IMR-90 (cell line): ENCODE data around the gene TRIM63. TPM values are rescaled to one million over a fixed set of nuclear protein-coding genes. Genes with fewer than 3 reads are reported as not detected.

Experiments used
- ATAC-seq: fragments of 200-7000 bp; cut with Tn5 transposase; 2 replicates; pipeline ENCODE4 v1.9.1; 2020; ENCODE audit warnings: low read depth, mild to moderate bottlenecking, moderate library complexity
- BruUV-seq: library from RNA; stranded (reverse); fragments of 400-500 nt; replicated peaks from 2 replicates; lab custom pipeline; 2021; lab: Mats Ljungman, UMichigan
- CTCF ChIA-PET: fragments of 300-600 bp; formaldehyde crosslinking; extraction: SDS; loops from one replicate; lab custom pipeline; 2021; ENCODE audit warnings: antibody characterized with exemption; lab: Yijun Ruan, JAX
- POLR2A ChIA-PET: fragments of 300-600 bp; sonication (Branson Sonifier 250); formaldehyde crosslinking; loops from one replicate; lab custom pipeline; 2022; ENCODE audit warnings: antibody characterized with exemption; ENCODE audit not compliant: unreplicated experiment; lab: Charles Lee
- DNase-seq: peaks from one replicate; pipeline ENCODE4 v3.0.0; 2013
- H2AFZ ChIP-seq: replicated peaks from 2 replicates; pipeline ENCODE3; 2013; ENCODE audit warnings: low read length, mild to moderate bottlenecking; ENCODE audit not compliant: poor library complexity
- H2AK5ac ChIP-seq: 2 replicates; pipeline ENCODE4 v1.6.1; 2013; ENCODE audit warnings: low read depth, low read length, inconsistent platforms
- H2AK9ac ChIP-seq: replicated peaks from 2 replicates; pipeline ENCODE3; 2013; ENCODE audit warnings: mild to moderate bottlenecking, low read depth, low read length, moderate library complexity; ENCODE audit not compliant: poor library complexity
- H2BK120ac ChIP-seq: 2 replicates; pipeline ENCODE4 v1.6.1; 2013; ENCODE audit warnings: low read depth, low read length, inconsistent platforms
- H2BK15ac ChIP-seq: 3 replicates; pipeline ENCODE4 v1.6.1; 2013; ENCODE audit warnings: low read depth, low read length, inconsistent platforms
- H2BK20ac ChIP-seq: 2 replicates; pipeline ENCODE4 v1.6.1; 2013; ENCODE audit warnings: low read depth, mild to moderate bottlenecking, inconsistent platforms, low read length, moderate library complexity
- H2BK5ac ChIP-seq: 2 replicates; pipeline ENCODE4 v1.6.1; 2013; ENCODE audit warnings: mild to moderate bottlenecking, low read depth, low read length, inconsistent platforms; ENCODE audit not compliant: poor library complexity, severe bottlenecking
- H3K14ac ChIP-seq: replicated peaks from 2 replicates; pipeline ENCODE4 v1.6.1; 2013; ENCODE audit warnings: low read depth, low read length, inconsistent platforms
- H3K18ac ChIP-seq: 2 replicates; pipeline ENCODE4 v1.6.1; 2013; ENCODE audit warnings: low read depth, low read length, control low read depth
- H3K23ac ChIP-seq: 2 replicates; pipeline ENCODE4 v1.6.1; 2013; ENCODE audit warnings: low read depth, low read length, inconsistent platforms
- H3K27ac ChIP-seq: 2 replicates; pipeline ENCODE4 v1.5.1; 2013; ENCODE audit warnings: mild to moderate bottlenecking, control low read depth, low read length; ENCODE audit not compliant: insufficient read depth
- H3K27me3 ChIP-seq: 2 replicates; pipeline ENCODE4 v1.6.1; 2013; ENCODE audit warnings: low read length; ENCODE audit not compliant: control insufficient read depth, insufficient read depth
- H3K36me3 ChIP-seq: 2 replicates; pipeline ENCODE4 v1.6.1; 2013; ENCODE audit warnings: low read length, mixed read lengths; ENCODE audit not compliant: control insufficient read depth, insufficient read depth
- H3K4ac ChIP-seq: 2 replicates; pipeline ENCODE4 v1.6.1; 2013; ENCODE audit warnings: low read depth, low read length, inconsistent platforms
- H3K4me1 ChIP-seq: 2 replicates; pipeline ENCODE4 v1.6.1; 2013; ENCODE audit warnings: low read length, mixed read lengths; ENCODE audit not compliant: control insufficient read depth, insufficient read depth
- H3K4me2 ChIP-seq: 2 replicates; pipeline ENCODE4 v1.6.1; 2013; ENCODE audit warnings: low read depth, mild to moderate bottlenecking, control low read depth, low read length, moderate library complexity
- H3K4me3 ChIP-seq: 2 replicates; pipeline ENCODE4 v1.5.1; 2013; ENCODE audit warnings: low read depth, mild to moderate bottlenecking, control low read depth, low read length, moderate library complexity; ENCODE audit not compliant: insufficient read depth
- H3K56ac ChIP-seq: 2 replicates; pipeline ENCODE4 v1.6.1; 2013; ENCODE audit warnings: low read length, inconsistent platforms; ENCODE audit not compliant: insufficient read depth; ENCODE audit errors: extremely low read depth
- H3K79me1 ChIP-seq, 2 experiments: 2 replicates each; pipeline ENCODE4 v1.6.1; 2013; ENCODE audit warnings: low read length in 2 of 2, inconsistent platforms in 1 of 2, low read depth in 1 of 2
- H3K9ac ChIP-seq: 2 replicates; pipeline ENCODE4 v1.6.1; 2013; ENCODE audit warnings: low read depth, low read length, control low read depth
- H3K9me1 ChIP-seq: 2 replicates; pipeline ENCODE4 v1.6.1; 2013; ENCODE audit warnings: low read length, inconsistent platforms; ENCODE audit not compliant: insufficient read depth
- H3K9me3 ChIP-seq: 2 replicates; pipeline ENCODE4 v1.6.1; 2013; ENCODE audit warnings: low read length; ENCODE audit not compliant: control insufficient read depth, insufficient read depth
- H4K20me1 ChIP-seq: 2 replicates; pipeline ENCODE4 v1.6.1; 2013; ENCODE audit warnings: low read length, inconsistent platforms; ENCODE audit not compliant: insufficient read depth
- H4K5ac ChIP-seq: 2 replicates; pipeline ENCODE4 v1.6.1; 2013; ENCODE audit warnings: mild to moderate bottlenecking, low read depth, low read length, control low read depth
- H4K8ac ChIP-seq, 2 experiments: 2 replicates each; pipeline ENCODE4 v1.6.1; 2013; ENCODE audit warnings: low read depth in 2 of 2, low read length in 2 of 2, control low read depth in 1 of 2, inconsistent platforms in 1 of 2
- H4K91ac ChIP-seq: 2 replicates; pipeline ENCODE4 v1.6.1; 2013; ENCODE audit warnings: low read depth, low read length, inconsistent platforms; ENCODE audit not compliant: insufficient read depth
- BHLHE40 ChIP-seq: fragments of 150-350 bp; IDR thresholded peaks from 2 replicates; pipeline ENCODE4 v1.6.1; 2016; ENCODE audit warnings: mild to moderate bottlenecking, low read depth, low read length
- CEBPB ChIP-seq: IDR thresholded peaks from 2 replicates; pipeline ENCODE4 v1.6.1; 2012; ENCODE audit warnings: low read depth, low read length, improper control_type of control experiment
- CHD1 ChIP-seq: IDR thresholded peaks from 2 replicates; pipeline ENCODE4 v1.6.1; 2012; ENCODE audit warnings: low read depth, low read length, improper control_type of control experiment
- ELK1 ChIP-seq: fragments of 150-350 bp; IDR thresholded peaks from 2 replicates; pipeline ENCODE4 v1.6.1; 2016; ENCODE audit warnings: low read depth, mild to moderate bottlenecking, low read length, moderate library complexity, borderline replicate concordance
- FOS ChIP-seq: fragments of 150-350 bp; IDR thresholded peaks from 2 replicates; pipeline ENCODE4 v1.6.1; 2016; ENCODE audit warnings: low read depth, low read length
- MXI1 ChIP-seq: IDR thresholded peaks from 2 replicates; pipeline ENCODE4 v1.6.1; 2012; ENCODE audit warnings: low read depth, mild to moderate bottlenecking, low read length, moderate library complexity, borderline replicate concordance
- NFE2L2 ChIP-seq: fragments of 150-350 bp; IDR thresholded peaks from 2 replicates; pipeline ENCODE4 v1.6.1; 2016; ENCODE audit warnings: low read depth, mild to moderate bottlenecking, low read length
- POLR2A ChIP-seq: IDR thresholded peaks from 2 replicates; pipeline ENCODE4 v1.6.1; 2012; ENCODE audit warnings: mild to moderate bottlenecking, low read depth, low read length
- RCOR1 ChIP-seq: IDR thresholded peaks from 2 replicates; pipeline ENCODE4 v1.6.1; 2012; ENCODE audit warnings: mild to moderate bottlenecking, low read length, improper control_type of control experiment; ENCODE audit not compliant: insufficient replicate concordance
- WGBS, 2 experiments: methylation state at CpG; one replicate each; pipeline versions ENCODE4 v1.1.5 to v1.1.7; 2013; ENCODE audit warnings: missing lambda C conversion rate in 2 of 2; ENCODE audit not compliant: insufficient read length in 1 of 2; ENCODE audit errors: extremely low coverage in 2 of 2; 5-methylcytosine and 5-hydroxymethylcytosine counted together
- dilution Hi-C: fragments of 300-500 bp; cut with HindIII; formaldehyde crosslinking; loops from one replicate; pipeline ENCODE4 v1.14.3; 2018; ENCODE audit warnings: low sequenced_read_pairs; ENCODE audit not compliant: unreplicated experiment
- in situ Hi-C: fragments of 300-500 bp; cut with MboI; formaldehyde crosslinking; loops from 3 replicates; pipeline ENCODE4 v1.14.3; 2019; ENCODE audit warnings: low sequenced_read_pairs, inconsistent platforms, mixed read lengths
- intact Hi-C: fragments of 100-400 bp; cut with micrococcal nuclease; formaldehyde crosslinking; loops from 2 replicates; pipeline ENCODE4 v1.10.0; 2022
- polyA plus RNA-seq, 3 experiments: library from polyadenylated mRNA; depleted of rRNA; stranded (reverse); fragments of >200 nt; gene quantifications; 2 replicates each; pipeline ENCODE4 v1.2.3, GENCODE V29; 2012; ENCODE audit warnings: low replicate concordance in 1 of 3
- total RNA-seq: library from RNA; depleted of rRNA; stranded (reverse); fragments of >200 nt; gene quantifications from 2 replicates; pipeline ENCODE4 v1.2.3, GENCODE V29; 2012

Gene TRIM63
- total and polyA plus RNA-seq, 2 of the 4 experiments (the other 2 are of a cell fraction), result not detected

- CTCF ChIA-PET, result interaction anchor here (0.9 to 1.2 kb wide), 2 partner anchors 32 to 134 kb away, joined by 3 to 4 read pairs; partner anchors contain the start of gene PAFAH2
Observed at GRCh38 chr1:26029054-26029863, 38.2 kb downstream of the TRIM63 start.

More at GRCh38 chr1:26029054-26029863, 38.2 kb downstream of the TRIM63 start:
- Histone ChIP-seq H2AK9ac (peak overlapping the region; percentile 71), H2BK5ac (no peak overlapping the region), H3K27me3 (peaks cover 5% of the 10 kb centered on the region; the same call in 1 of the 2 replicates), H3K79me1 (no peaks in the 10 kb centered on the region), H3K4me1 (no peaks in the 10 kb centered on the region; the same call in 1 of the 2 replicates), H3K18ac (no peak overlapping the region), H2AFZ (peak overlapping the region; percentile 41), H2AK5ac (no peak overlapping the region), H3K14ac (no peak overlapping the region), H4K8ac (no peak overlapping the region), H4K5ac (no peak overlapping the region), H2BK120ac (no peak overlapping the region), H3K9me1 (no peaks in the 10 kb centered on the region), H3K36me3 (no peaks in the 10 kb centered on the region), H3K23ac (no peak overlapping the region), H3K9ac (no peak overlapping the region), H3K9me3 (no peaks in the 10 kb centered on the region), H2BK20ac (no peak overlapping the region), H3K27ac (no peak overlapping the region), H2BK15ac (no peak overlapping the region), H4K91ac (no peak overlapping the region), H3K56ac (no peak overlapping the region), H4K20me1 (no peaks in the 10 kb centered on the region), H3K4ac (no peak overlapping the region), H3K4me2 (no peak overlapping the region), H3K4me3 (no peak overlapping the region)
- dilution Hi-C loops (no loop called here), in situ Hi-C loops (no loop called here), intact Hi-C loops (no loop called here)
- POLR2A ChIA-PET, result no interaction called here
- no TSS peak for BruUV-seq
- no peak for ATAC-seq
- DNase-seq, result no peak
- WGBS, 2 experiments, result 70% methylated on average over 2 of the region's 15 CpGs; no CpG with 5 or more reads in 1 of the 2 experiments
- TF ChIP-seq NFE2L2, result no peak
- no peak for TF ChIP-seq CHD1
- no peak for TF ChIP-seq ELK1
- TF ChIP-seq BHLHE40, result no peak
- no peak for TF ChIP-seq POLR2A
- TF ChIP-seq FOS, result no peak
- TF ChIP-seq RCOR1, result no peak
- TF ChIP-seq MXI1, result no peak
- TF ChIP-seq CEBPB, result no peak
